DMS 273 treated with DMSO at 0.1 percent for 48 hours (cell line): ENCODE measurements around the gene PSAT1.
"Not testable (repeated sequence)": the region's sequence is repeated elsewhere in the genome, so short reads cannot be mapped to it uniquely, and the experiment has no call there.

Source experiments
- DNase-seq: peaks from one replicate; lab custom pipeline; 2025; lab: John Stamatoyannopoulos, UW

The PSAT1 gene

DNA sequence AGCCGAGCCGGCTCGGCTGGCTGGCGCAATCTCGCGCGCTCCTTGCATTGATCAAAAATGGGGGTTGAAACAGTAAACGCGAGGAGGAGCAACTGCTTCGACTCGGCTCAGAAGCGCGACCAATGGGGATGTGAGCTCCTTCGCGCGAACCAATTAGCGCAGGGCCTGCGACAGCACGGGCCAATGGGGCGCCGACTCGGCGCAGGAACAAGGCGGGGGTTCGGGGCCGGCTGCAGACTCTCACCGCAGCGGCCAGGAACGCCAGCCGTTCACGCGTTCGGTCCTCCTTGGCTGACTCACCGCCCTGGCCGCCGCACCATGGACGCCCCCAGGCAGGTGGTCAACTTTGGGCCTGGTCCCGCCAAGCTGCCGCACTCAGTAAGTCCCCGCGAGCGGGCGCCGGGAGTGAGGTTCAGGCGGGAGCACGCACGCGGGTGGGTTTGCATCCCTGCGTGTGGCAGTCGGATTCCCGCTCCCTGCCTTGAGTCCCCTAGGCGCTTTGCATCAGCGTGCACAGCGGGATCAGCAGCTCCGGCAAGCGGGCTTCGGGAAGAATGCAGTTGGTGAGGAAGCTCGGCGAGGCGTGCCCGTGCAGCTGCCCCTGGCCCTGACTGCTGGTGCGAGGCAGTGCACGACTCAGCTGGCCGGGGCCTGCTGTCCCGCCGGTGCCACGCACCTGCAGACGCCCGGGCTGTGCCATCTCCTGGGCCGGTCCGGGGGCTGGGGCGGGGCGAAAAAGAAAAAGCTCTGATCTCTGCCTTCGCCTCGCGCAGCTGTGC, at the start of gene PSAT1:
TSS of gene PSAT1 (plus strand) at position 233 of the 779 bp plus-strand sequence. CDS start at position 319, 86 bp downstream.
- peak; percentile 91 for DNase-seq

GRCh38 chr9:78248635-78249034, 48.3 kb upstream of the PSAT1 start:
- DNase-seq, result no peak

GRCh38 chr9:78249542-78249941, 47.4 kb upstream of the PSAT1 start:
- DNase-seq, result no peak

- no peak for DNase-seq
These were observed 44.3 kb upstream of the PSAT1 start for GRCh38 chr9:78252616-78253015.

DNA sequence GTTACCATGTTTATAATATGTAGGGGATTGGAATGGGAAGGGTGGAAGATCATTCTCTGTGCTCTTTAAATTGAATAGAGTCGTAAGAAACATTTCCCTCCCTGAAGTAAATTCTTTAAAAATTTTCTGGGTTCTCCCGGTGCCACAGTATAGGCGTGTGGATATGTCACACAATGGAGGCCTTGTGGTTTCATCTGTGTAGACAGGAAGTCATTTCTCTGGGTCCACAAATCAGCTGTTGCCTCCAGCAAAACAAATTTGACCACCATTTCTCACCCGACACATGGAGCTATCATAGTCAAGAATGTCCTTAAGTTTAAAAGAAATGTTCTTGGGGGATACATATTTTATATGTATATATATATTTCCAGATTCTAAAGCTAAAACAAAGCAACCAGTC, 43.6 kb upstream of the PSAT1 start:
- DNase-seq, result no peak

GRCh38 chr9:78261403-78262001, 35.4 kb upstream of the PSAT1 start:
- DNase-seq, result no peak

DNA sequence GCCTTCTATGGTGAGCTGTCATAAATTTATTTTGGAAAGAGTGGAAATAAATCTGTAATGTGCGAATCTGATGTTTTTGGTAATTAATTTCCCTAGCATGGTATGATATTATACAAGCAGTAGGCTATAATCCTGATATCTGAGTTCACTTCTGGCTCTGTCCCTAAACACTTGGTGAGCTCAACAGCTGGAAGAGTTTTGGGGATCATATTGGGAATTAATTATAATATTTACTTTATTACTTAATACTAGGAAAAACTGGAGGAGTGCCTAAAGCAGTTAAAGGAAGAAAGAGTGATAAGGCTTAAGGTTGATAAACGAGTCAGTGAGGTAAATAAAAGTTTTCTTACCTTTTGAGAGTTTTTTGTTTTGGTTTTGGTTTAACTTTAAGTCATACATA, 34.3 kb upstream of the PSAT1 start:
- no peak for DNase-seq

DNA sequence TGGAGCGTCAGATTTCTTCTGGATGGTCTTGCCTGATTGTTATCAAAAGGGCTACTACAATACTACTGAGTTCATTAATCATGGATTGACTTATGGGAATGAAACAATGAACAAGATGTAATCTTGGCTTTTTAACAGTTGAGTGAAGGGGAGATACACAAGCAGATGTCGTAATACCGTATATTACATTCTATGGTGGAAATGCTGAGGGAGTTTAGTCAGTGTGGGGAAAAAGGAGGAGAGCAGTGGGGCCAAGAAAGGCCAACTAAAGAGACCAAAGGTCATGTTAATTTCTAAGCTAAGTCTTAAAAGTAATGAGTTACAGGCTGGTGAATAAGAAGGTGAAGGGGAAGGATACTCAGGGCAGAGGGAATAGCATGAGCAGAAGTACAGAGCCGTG, 29.0 kb upstream of the PSAT1 start:
- no peak for DNase-seq

DNA sequence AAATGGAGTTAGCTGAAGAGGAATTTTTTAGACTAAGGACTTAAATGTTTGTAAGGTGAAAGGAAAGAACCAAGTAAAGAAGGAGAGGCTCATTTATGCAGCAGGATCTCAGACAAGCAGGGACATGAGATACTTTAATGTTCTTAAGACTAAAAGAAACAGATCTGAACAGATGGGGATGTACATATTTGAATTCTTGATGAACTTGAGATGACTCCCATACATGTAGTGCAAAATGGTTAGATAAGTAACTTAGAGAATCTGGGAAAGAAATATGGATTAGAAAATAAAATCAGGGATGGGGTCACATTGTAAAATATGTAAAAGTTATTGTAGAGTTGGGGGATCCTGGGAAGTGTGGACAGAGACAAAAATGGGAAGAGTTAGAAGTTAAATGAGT, 27.1 kb upstream of the PSAT1 start:
- no peak for DNase-seq

DNA sequence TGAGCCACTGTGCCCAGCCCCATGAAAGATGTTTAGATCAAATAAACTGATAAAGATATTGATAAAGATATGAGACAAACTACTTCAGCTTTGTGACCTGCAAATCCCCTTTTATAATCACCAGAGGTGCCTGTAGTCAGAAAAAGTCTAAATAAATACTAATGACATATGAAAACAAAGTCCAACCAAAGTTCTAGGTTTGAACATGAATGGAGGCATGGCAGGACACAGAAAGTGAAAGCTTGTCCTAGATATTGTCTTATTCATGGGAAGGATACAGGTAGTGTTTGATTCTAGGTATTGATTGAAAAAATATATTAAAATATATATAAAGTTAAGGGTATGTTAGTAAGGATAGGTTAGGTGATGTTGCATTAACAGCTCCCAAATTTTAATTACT, 24.6 kb upstream of the PSAT1 start:
- DNase-seq, result no peak

DNA sequence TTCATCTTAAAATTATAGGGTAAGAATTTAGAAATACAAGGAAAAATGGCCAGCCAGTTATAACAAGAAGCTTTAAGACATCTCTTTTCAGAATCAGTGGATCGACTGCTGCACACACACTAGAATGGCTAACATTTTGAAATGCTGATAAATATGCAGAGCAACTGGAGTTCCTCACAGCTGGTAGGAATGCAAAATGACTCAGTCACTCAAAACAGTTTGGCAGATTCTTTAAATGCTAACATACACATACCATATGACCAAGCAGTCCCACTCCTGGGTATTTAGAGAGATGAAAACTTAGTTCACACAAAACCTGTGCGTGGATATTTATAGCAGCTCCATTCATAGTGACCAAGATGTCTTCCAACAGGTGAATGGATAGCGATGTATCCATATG, 23.2 kb upstream of the PSAT1 start:
- no peak for DNase-seq

GRCh38 chr9:78278177-78278777, 18.6 kb upstream of the PSAT1 start:
- DNase-seq, result no peak

DNA sequence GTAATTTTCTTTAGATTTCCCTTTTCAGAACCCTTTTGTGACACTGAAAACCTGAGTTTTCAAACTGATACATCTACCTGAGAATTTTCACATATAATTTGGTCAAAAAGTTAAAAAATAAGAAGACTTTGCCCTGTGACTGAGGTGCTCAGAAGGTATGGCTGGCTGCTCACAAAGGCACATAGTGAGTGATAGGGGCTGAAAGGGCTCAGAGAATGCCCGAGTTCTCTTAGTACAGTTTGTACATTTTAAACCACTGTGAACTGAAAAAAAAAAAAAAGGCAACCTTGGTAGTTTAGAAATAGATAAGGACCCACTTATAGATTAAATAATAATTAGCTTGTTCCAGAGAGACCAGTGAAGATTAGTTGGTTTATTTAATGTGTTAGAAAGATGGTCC, 18.1 kb upstream of the PSAT1 start:
- DNase-seq, result no peak

DNA sequence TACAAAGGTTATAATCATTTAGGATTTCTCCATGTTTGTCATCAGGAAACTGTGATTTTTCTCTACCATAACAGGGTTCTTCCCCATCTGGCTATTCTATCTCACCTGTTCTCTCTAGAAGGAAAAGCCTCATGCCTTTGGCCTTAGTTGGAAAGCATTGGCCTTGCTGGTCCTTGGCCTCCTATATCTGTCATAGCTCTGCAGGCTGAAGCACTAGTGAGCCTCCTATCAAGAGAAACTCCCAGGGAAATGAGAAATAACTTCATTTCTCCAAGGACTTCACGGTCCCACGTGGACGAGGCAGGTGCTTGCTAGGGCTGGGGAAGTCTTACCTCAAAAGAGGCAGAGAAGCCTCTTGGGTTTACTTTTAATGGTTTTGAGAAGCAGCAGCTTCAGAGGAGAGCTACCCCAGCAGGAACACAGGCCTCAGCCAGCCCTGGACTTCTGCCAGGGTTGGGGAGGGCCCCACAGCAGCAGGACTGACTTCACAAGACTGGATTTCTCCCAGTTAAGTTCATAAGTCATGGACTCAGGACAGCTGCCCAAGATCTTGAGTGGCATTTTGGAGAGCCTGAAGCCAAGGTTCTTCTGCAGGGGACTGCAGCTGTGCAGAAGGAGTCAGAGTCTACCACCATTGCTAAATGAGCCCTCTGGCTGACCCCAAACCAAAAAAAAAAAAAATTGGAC, 15.8 kb upstream of the PSAT1 start:
- DNase-seq, result peak; percentile 28

GRCh38 chr9:78284181-78284580, 12.7 kb upstream of the PSAT1 start:
- DNase-seq, result not testable (repeated sequence)

GRCh38 chr9:78286125-78286524, 10.8 kb upstream of the PSAT1 start:
- no peak for DNase-seq

GRCh38 chr9:78286946-78287388, 10.0 kb upstream of the PSAT1 start:
- DNase-seq, result no peak

- peak; percentile 16 for DNase-seq
These were observed 8.6 kb upstream of the PSAT1 start for GRCh38 chr9:78288214-78288892.

DNA sequence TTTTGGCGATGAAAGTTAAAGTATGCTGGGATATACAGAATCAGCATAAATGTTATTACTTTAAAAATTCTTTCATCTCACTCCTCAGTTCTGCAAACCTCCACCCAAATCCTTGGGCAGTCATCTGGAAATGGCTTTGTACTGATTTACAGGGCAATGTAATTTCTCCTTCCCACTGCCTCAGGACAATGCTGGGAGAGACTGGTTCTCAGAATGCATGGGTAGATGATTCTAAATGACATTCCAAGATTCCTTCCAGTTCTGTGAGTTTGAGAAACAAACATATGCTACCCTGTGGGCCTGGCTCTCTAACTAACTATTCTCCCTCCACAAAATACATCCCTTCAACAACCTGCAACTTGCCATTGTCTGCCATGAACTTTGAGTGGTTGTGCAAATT, 7.5 kb upstream of the PSAT1 start:
- no peak for DNase-seq

DNA sequence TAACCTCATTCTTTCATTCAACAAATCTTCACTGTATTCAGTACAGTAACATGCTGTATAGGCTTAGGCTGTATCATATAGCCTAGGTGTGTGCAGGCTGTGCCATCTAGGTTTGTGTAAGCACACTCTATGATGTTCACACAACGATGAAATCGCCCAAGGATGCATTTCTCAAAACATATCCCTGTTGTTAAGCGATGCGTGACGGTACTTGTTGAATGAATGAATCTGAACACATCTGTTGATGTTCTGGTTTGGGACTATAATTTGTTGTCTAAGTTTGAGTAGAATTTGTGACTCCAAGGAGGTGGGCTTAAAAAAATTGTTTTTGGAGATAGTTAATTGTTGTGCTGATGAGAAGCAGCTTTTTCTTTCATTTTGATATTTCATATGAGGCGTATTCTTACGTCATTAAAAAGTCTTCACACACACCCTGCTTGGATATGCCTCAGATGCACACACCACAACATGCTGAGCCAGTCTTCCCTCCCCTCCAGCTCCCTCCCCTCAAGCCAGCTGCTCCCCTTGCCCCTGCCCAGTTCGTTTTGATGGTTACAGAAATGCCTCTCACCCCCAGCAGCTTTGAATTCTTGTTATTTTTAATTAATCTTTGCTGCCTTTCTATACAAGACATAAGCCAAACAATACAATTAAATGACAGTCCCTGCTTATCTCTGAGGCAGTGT, 5.5 kb upstream of the PSAT1 start:
- DNase-seq, result no peak

DNA sequence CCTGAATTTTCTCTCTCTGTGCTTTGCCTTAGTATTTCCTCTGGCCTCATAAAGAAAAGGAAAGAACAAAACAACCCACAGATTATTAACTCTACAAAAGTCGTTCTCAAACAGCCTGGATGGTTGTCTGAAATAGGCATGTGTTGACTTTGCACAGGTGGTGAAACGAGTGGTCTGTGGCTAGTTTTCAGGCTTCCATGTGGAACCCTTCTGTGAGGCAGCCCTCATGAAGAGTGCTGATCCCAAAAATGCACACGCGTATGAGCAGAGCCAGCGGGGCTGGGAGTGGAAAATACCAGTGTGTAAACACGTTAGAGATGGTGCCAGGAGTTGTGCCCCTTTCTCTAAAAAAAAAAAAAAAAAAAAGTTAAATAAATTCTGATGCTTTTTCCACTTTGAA, 4.9 kb upstream of the PSAT1 start:
- DNase-seq, result no peak
